Cardiac muscle cell (in vitro differentiated cells and primary cell): ENCODE measurements around the gene AHCTF1. TPM values are rescaled to one million over a fixed set of nuclear protein-coding genes. Genes with fewer than 3 reads are reported as not detected.

Experiments
- DNase-seq, 2 donors: peaks; one replicate each; pipeline versions ENCODE4 v3.0.0 to v3.0.0-alpha.2; 2010 to 2017; ENCODE audit warnings: low read depth in 1 of 2, low spot score in 1 of 2
- H3K27ac ChIP-seq: fragments of 200-600 bp; sonication (generic); 2 replicates; pipeline ENCODE4 v1.5.1; 2016
- H3K27me3 ChIP-seq: fragments of 200-600 bp; sonication (generic); 2 replicates; pipeline ENCODE4 v1.6.0; 2016; ENCODE audit warnings: control low read depth
- H3K36me3 ChIP-seq: fragments of 200-600 bp; sonication (generic); 2 replicates; pipeline ENCODE4 v1.5.1; 2016; ENCODE audit warnings: control low read depth
- H3K4me1 ChIP-seq: fragments of 200-600 bp; sonication (generic); 2 replicates; pipeline ENCODE4 v1.8.1; 2017; ENCODE audit warnings: low read depth, mild to moderate bottlenecking, mixed run types
- H3K4me3 ChIP-seq: fragments of 200-600 bp; sonication (generic); 2 replicates; pipeline ENCODE4 v1.5.1; 2016; ENCODE audit warnings: mild to moderate bottlenecking
- H3K9me3 ChIP-seq: fragments of 200-600 bp; sonication (generic); 2 replicates; pipeline ENCODE4 v1.5.1; 2017; ENCODE audit warnings: low read depth, mild to moderate bottlenecking, control low read depth
- polyA plus RNA-seq: library from polyadenylated mRNA; unstranded; fragments of >200 nt; fragmentation: Nextera tagmentation; extraction: Ambion mirVana; gene quantifications from 2 replicates; pipeline ENCODE4 v1.2.1, GENCODE V29; 2016
- total RNA-seq: library from RNA; depleted of rRNA; stranded (reverse); fragments of >200 nt; gene quantifications from 2 replicates; pipeline ENCODE4 v1.2.3, GENCODE V29; 2016
- TF ChIP-seq, protein P1 (sequence below): IDR thresholded peaks from 2 replicates; pipeline ENCODE4 v1.5.1; 2012; ENCODE audit warnings: low read depth, mild to moderate bottlenecking, low read length

The AHCTF1 gene
- total and polyA plus RNA-seq, 2 experiments from 2014 or later = 6.3 to 19.1 TPM

DNA sequence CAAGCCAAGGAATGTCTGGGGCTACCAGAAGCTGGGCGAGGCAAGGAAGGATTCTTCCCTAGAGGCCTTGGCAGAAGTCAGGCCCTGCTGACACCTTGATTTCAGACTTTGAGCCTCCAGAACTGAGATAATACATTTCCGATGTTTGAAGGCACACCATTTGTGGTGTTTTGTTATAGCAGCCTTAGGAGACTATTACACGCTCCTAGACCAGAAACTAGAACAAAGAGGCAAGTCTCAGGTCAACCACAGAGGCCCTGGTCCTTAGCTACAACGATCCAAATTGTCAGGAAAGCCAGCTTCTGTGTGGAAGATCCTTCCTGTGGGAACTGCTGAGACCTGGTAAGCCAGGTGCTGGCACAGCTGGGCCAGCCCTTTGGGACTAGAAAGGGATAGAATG lies 19.7 kb upstream of the AHCTF1 start:
- Histone ChIP-seq H3K27ac (no peak overlapping the region), H3K4me1 (peaks cover 2% of the 10 kb centered on the region), H3K27me3 (no peaks in the 10 kb centered on the region), H3K36me3 (no peaks in the 10 kb centered on the region), H3K4me3 (no peak overlapping the region), H3K9me3 (no peaks in the 10 kb centered on the region)
- DNase-seq = no peak
- TF ChIP-seq, protein P1, sequence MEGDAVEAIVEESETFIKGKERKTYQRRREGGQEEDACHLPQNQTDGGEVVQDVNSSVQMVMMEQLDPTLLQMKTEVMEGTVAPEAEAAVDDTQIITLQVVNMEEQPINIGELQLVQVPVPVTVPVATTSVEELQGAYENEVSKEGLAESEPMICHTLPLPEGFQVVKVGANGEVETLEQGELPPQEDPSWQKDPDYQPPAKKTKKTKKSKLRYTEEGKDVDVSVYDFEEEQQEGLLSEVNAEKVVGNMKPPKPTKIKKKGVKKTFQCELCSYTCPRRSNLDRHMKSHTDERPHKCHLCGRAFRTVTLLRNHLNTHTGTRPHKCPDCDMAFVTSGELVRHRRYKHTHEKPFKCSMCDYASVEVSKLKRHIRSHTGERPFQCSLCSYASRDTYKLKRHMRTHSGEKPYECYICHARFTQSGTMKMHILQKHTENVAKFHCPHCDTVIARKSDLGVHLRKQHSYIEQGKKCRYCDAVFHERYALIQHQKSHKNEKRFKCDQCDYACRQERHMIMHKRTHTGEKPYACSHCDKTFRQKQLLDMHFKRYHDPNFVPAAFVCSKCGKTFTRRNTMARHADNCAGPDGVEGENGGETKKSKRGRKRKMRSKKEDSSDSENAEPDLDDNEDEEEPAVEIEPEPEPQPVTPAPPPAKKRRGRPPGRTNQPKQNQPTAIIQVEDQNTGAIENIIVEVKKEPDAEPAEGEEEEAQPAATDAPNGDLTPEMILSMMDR = no peak

DNA sequence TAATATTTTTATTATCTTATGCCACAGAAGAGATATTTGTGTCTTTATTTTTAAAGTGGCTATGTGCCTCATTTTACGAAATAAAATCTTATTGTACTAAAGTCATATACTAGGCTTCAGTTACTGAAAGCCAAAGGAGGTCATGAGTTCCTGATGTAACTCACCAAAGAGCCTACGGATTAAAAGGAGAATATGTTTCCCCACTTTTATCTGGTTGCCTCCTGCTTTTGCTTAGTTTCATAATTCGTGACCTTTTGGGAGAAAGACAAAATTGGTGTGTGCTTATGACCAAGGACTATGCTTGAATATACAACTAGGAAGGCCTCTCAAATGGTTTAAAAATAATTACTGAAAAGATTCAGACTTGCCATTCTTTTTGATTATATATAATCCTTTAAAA lies 18.2 kb upstream of the AHCTF1 start:
- TF ChIP-seq, protein P1 = no peak
- H3K4me1 ChIP-seq = peaks cover 2% of the 10 kb centered on the region
- DNase-seq = no peak
- H3K9me3 ChIP-seq = no peaks in the 10 kb centered on the region
- no peak overlapping the region for H3K27ac ChIP-seq
- no peak overlapping the region for H3K4me3 ChIP-seq
- H3K27me3 ChIP-seq = no peaks in the 10 kb centered on the region
- H3K36me3 ChIP-seq = no peaks in the 10 kb centered on the region

DNA sequence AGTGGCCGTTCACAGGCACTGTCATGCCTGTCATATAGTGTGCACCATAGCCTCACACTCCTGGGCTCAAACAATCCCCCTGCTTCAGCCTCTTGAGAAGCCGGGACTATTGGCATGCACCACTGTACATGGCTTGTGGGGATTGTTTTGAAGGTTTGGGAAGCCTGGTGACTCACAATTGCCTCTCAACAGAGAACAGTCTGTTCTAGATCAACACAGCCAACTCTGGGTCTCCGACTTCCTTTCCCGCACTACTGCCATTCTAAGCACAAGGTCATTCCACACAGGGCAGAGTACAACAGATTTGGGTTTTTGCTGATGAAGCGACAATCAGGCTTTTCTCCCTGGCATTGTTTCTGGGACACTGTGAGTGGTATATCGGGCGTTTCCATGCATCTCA lies 15.5 kb upstream of the AHCTF1 start:
- no peaks in the 10 kb centered on the region for H3K9me3 ChIP-seq
- H3K4me3 ChIP-seq = no peak overlapping the region
- peaks cover 2% of the 10 kb centered on the region for H3K4me1 ChIP-seq
- TF ChIP-seq, protein P1 = no peak
- peak in 1 of 2 donors; percentile 93 for DNase-seq
- no peaks in the 10 kb centered on the region for H3K27me3 ChIP-seq
- no peaks in the 10 kb centered on the region for H3K36me3 ChIP-seq
- peak overlapping the region; percentile 30 for H3K27ac ChIP-seq

DNA sequence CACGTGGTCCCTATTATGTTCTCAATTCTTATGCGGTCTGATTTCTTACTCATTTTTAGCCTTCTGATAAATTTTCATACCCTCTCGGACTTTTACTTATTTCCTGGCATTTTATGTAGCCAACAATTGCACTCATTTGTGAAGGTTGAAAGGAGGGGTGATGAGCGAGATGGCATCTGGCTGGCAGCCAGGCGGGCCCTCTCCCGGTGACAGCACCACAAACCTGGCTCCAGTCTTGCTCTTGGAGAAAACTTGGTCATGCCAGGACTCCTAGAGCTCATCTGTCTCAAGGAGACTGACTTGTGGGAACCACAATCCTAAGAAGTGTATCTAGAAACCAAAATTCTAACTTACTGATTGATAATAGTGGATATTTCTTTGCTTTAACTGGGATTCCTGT lies 14.6 kb upstream of the AHCTF1 start:
- no peak for DNase-seq
- no peaks in the 10 kb centered on the region for H3K9me3 ChIP-seq
- peaks cover 2% of the 10 kb centered on the region for H3K4me1 ChIP-seq
- no peak overlapping the region for H3K27ac ChIP-seq
- H3K27me3 ChIP-seq = no peaks in the 10 kb centered on the region
- H3K4me3 ChIP-seq = no peak overlapping the region
- TF ChIP-seq, protein P1 = no peak
- no peaks in the 10 kb centered on the region for H3K36me3 ChIP-seq

DNA sequence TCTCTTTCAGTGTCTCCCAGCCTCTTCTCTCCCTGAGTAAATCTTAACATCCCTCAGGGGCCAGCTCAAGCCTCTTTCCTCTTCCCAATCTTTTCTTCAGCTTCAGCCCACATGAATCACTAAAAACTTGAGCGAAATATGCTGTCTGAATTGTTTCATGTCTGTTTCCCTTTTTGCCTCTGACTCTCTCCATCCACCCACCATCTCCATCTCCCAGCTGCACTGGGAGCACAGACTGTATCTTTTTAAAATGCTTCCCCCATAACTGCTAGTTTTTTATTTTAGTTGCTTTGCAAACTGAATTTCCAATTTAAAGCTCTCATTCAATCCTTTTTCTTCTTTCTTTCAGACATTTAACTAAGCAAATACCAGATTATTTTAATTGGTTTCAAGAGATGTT lies 3.0 kb upstream of the AHCTF1 start:
- TF ChIP-seq, protein P1 = no peak

DNA sequence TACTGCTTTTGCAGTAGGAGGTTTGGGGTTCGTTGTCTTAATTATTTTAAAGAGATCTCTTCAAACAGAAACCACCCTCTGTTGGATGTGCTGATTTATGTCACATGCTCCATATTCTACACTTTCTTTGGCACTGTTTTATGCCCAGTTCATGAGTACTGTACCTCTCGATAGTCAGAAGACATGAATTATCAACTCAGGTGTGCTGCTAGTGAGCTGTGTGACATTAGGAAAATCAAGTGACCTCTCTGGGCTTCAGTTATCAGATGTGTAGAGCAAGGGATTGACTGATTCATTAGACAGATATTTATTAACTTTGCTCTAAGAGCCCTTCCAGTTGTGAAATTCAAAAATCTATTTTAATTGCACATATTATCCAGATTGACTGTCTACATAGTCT lies 2.1 kb upstream of the AHCTF1 start:
- no peaks in the 10 kb centered on the region for H3K27me3 ChIP-seq
- no peaks in the 10 kb centered on the region for H3K36me3 ChIP-seq
- no peaks in the 10 kb centered on the region for H3K9me3 ChIP-seq
- DNase-seq = no peak
- no peak overlapping the region for H3K27ac ChIP-seq
- no peak overlapping the region for H3K4me3 ChIP-seq
- TF ChIP-seq, protein P1 = no peak
- peaks cover 6% of the 10 kb centered on the region for H3K4me1 ChIP-seq

More for the DNA sequence above, 3.0 kb upstream of the AHCTF1 start:
- H3K27me3 ChIP-seq = no peaks in the 10 kb centered on the region
- H3K4me1 ChIP-seq = peaks cover 6% of the 10 kb centered on the region
- H3K9me3 ChIP-seq = no peaks in the 10 kb centered on the region
- no peak for DNase-seq
- no peak overlapping the region for H3K27ac ChIP-seq
- no peak overlapping the region for H3K4me3 ChIP-seq
- H3K36me3 ChIP-seq = no peaks in the 10 kb centered on the region
